Liver (tissue), 3 donors: ENCODE data around the gene SNRPA1.

Experiments
- ATF3 ChIP-seq: IDR thresholded peaks from 2 replicates; pipeline ENCODE4 v1.6.1; 2016; ENCODE audit warnings: antibody characterized with exemption
- EGR1 ChIP-seq, 2 donors: IDR thresholded peaks; 2 replicates each; pipeline ENCODE4 v1.6.1; 2016 to 2018; ENCODE audit warnings: antibody characterized with exemption in 2 of 2, low read depth in 2 of 2
- FOXA1 ChIP-seq: IDR thresholded peaks from 2 replicates; pipeline ENCODE4 v1.6.1; 2016; ENCODE audit warnings: antibody characterized with exemption
- JUND ChIP-seq, 2 donors: IDR thresholded peaks; 2 replicates each; pipeline ENCODE4 v1.6.1; 2016; ENCODE audit warnings: antibody characterized with exemption in 2 of 2
- MAX ChIP-seq: IDR thresholded peaks from 2 replicates; pipeline ENCODE4 v1.6.1; 2016; ENCODE audit warnings: antibody characterized with exemption
- NR2F2 ChIP-seq: IDR thresholded peaks from 2 replicates; pipeline ENCODE4 v1.6.1; 2016; ENCODE audit warnings: antibody characterized with exemption
- RAD21 ChIP-seq, 2 donors: IDR thresholded peaks; 2 replicates each; pipeline ENCODE4 v1.6.1; 2016; ENCODE audit warnings: antibody characterized with exemption in 2 of 2, mild to moderate bottlenecking in 2 of 2
- REST ChIP-seq: IDR thresholded peaks from 2 replicates; pipeline ENCODE4 v1.6.1; 2016; ENCODE audit warnings: antibody characterized with exemption, mild to moderate bottlenecking
- RXRA ChIP-seq, 2 donors: IDR thresholded peaks; 2 replicates each; pipeline ENCODE4 v1.6.1; 2017 to 2018; ENCODE audit warnings: antibody characterized with exemption in 2 of 2, mild to moderate bottlenecking in 1 of 2
- SP1 ChIP-seq: IDR thresholded peaks from 2 replicates; pipeline ENCODE4 v1.6.1; 2018; ENCODE audit warnings: antibody characterized with exemption, mild to moderate bottlenecking
- TAF1 ChIP-seq: conservative IDR thresholded peaks from 2 replicates; pipeline ENCODE4 v1.6.1; 2016; ENCODE audit warnings: antibody characterized with exemption, mild to moderate bottlenecking
- YY1 ChIP-seq: IDR thresholded peaks from 2 replicates; pipeline ENCODE4 v1.6.1; 2016; ENCODE audit warnings: antibody characterized with exemption, mild to moderate bottlenecking
- ZBTB33 ChIP-seq: IDR thresholded peaks from 2 replicates; pipeline ENCODE4 v1.6.1; 2016; ENCODE audit warnings: antibody characterized with exemption
- TF ChIP-seq, protein P1 (sequence below): fragments of 150-350 bp; IDR thresholded peaks from 2 replicates; pipeline ENCODE4 v1.5.1; 2017; ENCODE audit warnings: improper control_type of control experiment, low read depth, low read length; ENCODE audit not compliant: missing input control
- donor health status: healthy.
- donor health status: healthy.

GRCh38 chr15:101322016-101322695 lies 27.1 kb upstream of the SNRPA1 start:
- TF ChIP-seq, protein P1, sequence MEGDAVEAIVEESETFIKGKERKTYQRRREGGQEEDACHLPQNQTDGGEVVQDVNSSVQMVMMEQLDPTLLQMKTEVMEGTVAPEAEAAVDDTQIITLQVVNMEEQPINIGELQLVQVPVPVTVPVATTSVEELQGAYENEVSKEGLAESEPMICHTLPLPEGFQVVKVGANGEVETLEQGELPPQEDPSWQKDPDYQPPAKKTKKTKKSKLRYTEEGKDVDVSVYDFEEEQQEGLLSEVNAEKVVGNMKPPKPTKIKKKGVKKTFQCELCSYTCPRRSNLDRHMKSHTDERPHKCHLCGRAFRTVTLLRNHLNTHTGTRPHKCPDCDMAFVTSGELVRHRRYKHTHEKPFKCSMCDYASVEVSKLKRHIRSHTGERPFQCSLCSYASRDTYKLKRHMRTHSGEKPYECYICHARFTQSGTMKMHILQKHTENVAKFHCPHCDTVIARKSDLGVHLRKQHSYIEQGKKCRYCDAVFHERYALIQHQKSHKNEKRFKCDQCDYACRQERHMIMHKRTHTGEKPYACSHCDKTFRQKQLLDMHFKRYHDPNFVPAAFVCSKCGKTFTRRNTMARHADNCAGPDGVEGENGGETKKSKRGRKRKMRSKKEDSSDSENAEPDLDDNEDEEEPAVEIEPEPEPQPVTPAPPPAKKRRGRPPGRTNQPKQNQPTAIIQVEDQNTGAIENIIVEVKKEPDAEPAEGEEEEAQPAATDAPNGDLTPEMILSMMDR = no peak
- TF ChIP-seq ATF3 (no peak), JUND (IDR thresholded peaks at IDR 0.05) (no peak), NR2F2 (no peak), TAF1 (no peak), YY1 (no peak), MAX (no peak), RAD21 (IDR thresholded peaks at IDR 0.05) (no peak), FOXA1 (no peak), ZBTB33 (no peak), REST (no peak), RXRA (IDR thresholded peaks at IDR 0.05) (no peak), EGR1 (IDR thresholded peaks at IDR 0.05; ENCODE audit: low read depth in 2 of 2) (no peak), SP1 (no peak)
